ENCODE results near the gene TRIM46.

Gene TRIM46

GRCh38 chr1:155169541-155169940, 4.1 kb upstream of the TRIM46 start:
- in situ Hi-C loops (cut with MboI; ENCODE audit: low pct_unique_long_range_greater_than_20kb, low sequenced_read_pairs): loop anchor here (10.0 kb wide), 1 partner anchor 85 kb away; no protein-coding TSS in a partner anchor

GRCh38 chr1:155170101-155170785, 3.4 kb upstream of the TRIM46 start:
- no peak for DNase-seq
- in situ Hi-C loops (cut with MboI; ENCODE audit: low pct_unique_long_range_greater_than_20kb, low sequenced_read_pairs): no loop called here

More at GRCh38 chr1:155169541-155169940, 4.1 kb upstream of the TRIM46 start:
- DNase-seq: no peak

- in situ Hi-C loops (cut with MboI; ENCODE audit: low pct_unique_long_range_greater_than_20kb, low sequenced_read_pairs): no loop called here
- DNase-seq: no peak
Measured at GRCh38 chr1:155170806-155171205, 2.8 kb upstream of the TRIM46 start.

GRCh38 chr1:155171836-155172731, 1.6 kb upstream of the TRIM46 start:
- in situ Hi-C loops (cut with MboI; ENCODE audit: low pct_unique_long_range_greater_than_20kb, low sequenced_read_pairs): no loop called here
- DNase-seq: no peak

GRCh38 chr1:155172732-155173477, 744 bp upstream of the TRIM46 start, which contains the start of gene KRTCAP2:
KRTCAP2 (minus strand) TSS chr1:155173304; CDS start chr1:155173224, 80 bp downstream.
- in situ Hi-C loops (cut with MboI; ENCODE audit: low pct_unique_long_range_greater_than_20kb, low sequenced_read_pairs): no loop called here
- peak; percentile 95 for DNase-seq

DNA sequence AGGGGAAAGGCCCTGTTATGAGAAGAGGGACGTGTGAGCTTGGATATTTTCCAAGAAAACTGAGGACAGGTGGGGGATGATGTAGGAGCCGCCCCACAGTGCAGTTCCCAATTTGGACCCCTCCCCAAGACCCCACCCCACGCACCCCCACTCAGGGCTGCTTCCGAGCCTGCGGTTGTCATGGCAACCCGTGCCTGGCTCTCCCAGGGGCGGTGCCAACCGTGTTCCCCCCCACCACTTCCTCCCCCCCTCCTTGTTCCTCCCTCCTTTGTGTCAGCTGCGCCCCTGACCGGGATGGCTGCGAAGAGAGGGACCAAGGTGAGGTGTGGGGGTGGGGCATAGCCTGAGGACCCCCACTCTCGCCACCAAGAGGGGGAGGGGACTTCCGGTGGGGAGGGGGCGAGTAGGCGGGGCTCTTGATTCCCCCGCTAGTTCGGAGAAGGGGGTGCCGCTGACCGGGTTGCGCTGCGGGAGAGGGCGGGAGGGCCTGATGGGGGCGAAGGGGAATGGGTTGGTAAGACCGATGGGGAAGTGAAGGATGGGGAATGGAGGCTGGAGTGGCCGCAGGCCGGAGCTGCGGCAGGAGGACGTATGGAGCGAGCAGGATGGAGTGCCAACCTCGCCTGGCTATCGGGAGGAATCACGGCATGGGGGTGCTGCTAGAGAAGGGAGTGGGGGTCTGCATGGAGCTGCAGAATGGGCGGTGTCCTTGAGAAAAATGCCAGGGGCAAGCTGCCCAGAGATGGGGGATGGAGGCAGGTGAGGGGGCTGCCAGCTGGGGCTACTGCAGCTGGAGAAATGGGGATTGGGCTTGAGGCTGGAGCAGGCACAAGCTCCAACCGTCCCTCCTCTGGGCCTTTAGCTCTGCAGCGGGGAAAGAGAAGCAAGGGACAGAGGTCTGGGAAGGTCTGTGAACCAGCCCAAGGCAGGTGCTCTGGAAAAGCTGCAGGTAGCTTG, 953 bp downstream of the TRIM46 start:
- DNase-seq: no peak
- in situ Hi-C loops (cut with MboI; ENCODE audit: low pct_unique_long_range_greater_than_20kb, low sequenced_read_pairs): no loop called here

- in situ Hi-C loops (cut with MboI; ENCODE audit: low pct_unique_long_range_greater_than_20kb, low sequenced_read_pairs): no loop called here
- no peak for DNase-seq
Measured at GRCh38 chr1:155175281-155175926, 1.8 kb downstream of the TRIM46 start.

GRCh38 chr1:155175927-155176371, 2.3 kb downstream of the TRIM46 start:
- in situ Hi-C loops (cut with MboI; ENCODE audit: low pct_unique_long_range_greater_than_20kb, low sequenced_read_pairs): no loop called here
- no peak for DNase-seq

- in situ Hi-C loops (cut with MboI; ENCODE audit: low pct_unique_long_range_greater_than_20kb, low sequenced_read_pairs): no loop called here
- DNase-seq: peak; percentile 81
Measured at GRCh38 chr1:155176544-155177071, 3.0 kb downstream of the TRIM46 start.

DNA sequence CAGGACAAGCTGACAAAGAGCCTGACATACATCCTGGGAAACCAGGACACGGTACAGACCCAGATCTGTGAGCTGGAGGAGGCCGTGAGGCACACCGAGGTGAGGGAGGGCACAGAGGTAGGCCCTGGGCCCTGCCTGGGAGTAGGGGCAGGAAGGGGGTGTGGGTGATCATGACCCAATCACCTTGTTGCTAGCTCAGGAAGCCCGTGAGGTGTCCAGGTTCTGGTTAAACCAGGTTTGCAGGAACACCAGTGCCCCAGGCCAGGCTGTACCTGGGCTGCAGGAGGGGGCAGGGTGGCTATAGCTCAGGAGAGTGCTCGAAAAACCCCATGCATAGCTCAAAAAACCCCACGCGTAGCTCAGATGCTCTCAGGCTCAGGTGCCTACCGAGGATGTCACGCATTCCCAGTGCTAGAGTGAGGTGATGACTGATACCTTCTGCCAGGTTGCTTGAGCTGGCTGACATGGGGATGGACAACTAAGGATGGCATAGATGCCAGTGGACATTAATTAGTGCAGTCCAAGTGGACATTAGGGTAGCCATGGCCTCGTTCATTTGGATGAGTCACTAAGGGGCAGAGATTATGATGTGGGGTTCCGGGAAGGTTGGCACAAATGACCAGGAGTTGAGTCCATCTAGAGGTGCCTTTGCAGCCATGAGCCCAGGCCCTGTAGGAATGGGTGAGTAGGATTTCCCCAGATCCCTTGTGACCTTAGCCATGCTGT, 3.7 kb downstream of the TRIM46 start:
- DNase-seq: no peak
- in situ Hi-C loops (cut with MboI; ENCODE audit: low pct_unique_long_range_greater_than_20kb, low sequenced_read_pairs): no loop called here

DNA sequence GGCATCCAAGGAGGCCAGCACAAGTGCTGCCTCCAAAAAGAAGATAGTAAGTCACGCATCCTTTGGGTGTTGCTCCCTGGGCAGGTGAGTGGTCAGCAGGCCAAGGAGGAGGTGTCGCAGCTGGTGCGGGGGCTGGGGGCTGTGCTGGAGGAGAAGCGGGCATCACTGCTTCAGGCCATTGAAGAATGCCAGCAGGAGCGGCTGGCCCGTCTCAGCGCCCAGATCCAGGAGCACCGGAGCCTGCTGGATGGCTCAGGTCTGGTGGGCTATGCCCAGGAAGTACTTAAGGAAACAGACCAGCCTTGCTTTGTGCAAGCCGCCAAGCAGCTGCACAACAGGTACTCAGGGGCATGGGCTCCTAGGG, 4.3 kb downstream of the TRIM46 start:
- in situ Hi-C loops (cut with MboI; ENCODE audit: low pct_unique_long_range_greater_than_20kb, low sequenced_read_pairs): no loop called here
- DNase-seq: no peak

DNA sequence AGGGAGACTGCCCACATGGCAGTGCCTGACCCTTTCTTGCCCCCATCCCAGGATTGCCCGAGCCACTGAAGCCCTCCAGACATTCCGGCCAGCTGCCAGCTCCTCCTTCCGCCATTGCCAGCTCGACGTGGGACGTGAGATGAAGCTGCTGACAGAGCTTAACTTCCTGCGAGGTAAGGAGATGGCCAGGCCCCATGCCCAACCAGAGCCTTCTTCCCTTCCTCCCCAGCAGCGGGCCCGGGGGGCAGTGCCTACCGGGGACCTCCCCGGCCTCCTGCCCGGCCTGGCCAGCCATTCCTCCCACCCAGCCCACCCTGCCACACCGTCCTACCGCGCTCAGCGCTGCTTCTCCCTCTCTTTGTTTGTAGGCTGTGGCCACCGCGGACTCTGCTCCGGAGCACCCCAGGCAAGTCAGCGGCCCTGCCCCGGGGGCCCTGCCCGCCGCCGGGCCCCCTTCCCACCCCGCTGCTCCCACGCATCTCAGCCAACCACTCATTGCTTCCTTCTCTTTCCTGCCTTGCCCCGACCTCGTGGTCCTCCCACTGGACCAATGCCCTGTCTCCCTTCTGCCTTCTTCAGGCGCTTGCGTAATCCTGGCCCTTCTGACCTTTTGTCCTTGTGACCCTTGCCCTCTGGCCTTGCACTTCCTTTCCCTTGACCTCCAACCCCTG, 4.9 kb downstream of the TRIM46 start:
- in situ Hi-C loops (cut with MboI; ENCODE audit: low pct_unique_long_range_greater_than_20kb, low sequenced_read_pairs): no loop called here
- peak; percentile 38 for DNase-seq

DNA sequence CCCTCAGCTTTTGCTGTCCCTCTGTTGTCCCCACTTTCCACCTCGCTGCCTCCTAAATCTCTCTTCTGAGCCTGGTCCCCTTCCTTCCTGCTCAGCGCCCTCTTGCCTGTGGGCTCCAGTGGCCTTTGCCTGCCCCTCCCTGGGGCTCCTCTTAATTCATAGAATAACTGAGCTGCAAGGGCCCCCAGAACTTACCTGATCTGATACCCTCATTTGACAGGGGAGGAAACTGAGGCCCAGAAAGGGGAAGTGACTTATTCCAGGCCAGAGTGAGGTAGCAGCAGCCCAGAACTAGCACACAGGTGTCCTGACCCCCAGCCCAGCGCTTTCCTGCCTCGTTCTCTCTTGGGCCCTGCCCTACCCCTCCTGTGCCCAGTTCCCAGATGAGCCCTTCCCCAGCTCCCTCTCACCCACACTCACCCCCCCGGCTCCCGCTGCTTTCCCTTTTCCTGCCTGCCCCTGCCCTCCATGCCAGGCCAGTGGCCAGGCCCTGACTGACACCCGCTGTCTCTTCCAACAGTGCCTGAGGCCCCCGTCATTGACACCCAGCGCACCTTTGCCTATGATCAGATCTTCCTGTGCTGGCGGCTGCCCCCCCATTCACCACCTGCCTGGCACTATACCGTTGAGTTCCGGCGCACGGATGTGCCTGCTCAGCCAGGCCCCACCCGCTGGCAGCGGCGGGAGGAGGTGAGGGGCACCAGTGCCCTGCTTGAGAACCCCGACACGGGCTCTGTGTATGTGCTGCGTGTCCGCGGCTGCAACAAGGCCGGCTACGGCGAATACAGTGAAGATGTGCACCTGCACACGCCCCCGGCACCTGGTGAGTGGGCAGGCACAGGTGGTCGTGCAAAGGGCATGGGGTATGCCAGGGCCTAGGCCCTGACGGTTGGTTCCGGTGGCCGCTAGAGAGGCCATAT, 5.7 kb downstream of the TRIM46 start:
- in situ Hi-C loops (cut with MboI; ENCODE audit: low pct_unique_long_range_greater_than_20kb, low sequenced_read_pairs): no loop called here
- no peak for DNase-seq

DNA sequence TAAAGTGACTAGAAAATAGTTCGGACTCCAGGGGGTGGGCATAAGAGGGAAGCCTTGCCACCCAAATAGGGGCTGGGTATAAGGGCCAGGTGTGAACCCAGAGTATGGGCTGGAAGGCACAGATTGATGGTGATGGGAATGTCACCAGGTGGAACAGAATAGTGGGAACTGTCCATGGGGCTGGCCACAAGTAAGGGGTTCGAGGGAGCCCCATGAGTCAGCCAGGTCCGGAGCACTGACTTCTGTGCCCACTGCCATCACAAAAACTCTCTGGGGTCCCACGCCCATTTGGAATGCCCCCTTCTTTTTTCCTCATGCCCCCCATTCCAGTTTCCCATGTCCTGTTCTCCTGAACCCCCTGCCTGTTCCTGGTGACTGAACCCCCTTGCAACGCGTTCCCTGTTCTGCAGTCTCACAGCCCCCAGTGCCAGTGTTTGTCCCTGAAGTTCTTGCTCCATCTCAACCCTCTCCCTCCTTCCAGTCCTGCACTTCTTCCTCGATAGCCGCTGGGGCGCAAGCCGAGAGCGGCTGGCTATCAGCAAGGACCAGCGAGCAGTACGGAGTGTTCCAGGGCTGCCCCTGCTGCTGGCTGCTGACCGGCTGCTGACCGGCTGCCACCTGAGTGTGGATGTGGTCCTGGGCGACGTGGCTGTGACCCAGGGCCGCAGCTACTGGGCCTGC, 7.9 kb downstream of the TRIM46 start:
- DNase-seq: no peak

DNA sequence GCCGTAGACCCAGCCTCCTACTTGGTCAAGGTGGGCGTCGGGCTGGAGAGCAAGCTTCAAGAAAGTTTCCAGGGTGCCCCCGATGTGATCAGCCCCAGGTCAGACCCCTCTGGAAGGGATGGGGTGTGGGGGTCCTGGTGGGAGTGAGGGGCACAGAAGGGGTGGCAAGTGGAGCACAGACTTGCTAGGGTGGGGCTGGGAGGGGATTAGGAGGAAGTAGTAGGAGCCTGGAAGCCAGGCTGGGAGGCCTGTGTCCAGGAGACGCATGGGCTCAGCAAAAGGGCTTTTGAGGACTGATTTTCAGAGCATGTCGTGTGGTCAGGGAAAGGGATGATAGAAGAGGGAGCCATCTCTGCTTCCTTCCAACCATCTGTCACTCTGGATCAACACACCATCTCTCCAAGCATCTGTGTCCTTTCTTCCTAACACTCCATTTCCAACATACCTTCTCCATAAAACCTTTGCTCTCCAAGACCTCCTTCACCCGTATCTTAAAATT, 8.5 kb downstream of the TRIM46 start:
- DNase-seq: no peak
- in situ Hi-C loops (cut with MboI; ENCODE audit: low pct_unique_long_range_greater_than_20kb, low sequenced_read_pairs): no loop called here

More for the DNA sequence above, 7.9 kb downstream of the TRIM46 start:
- in situ Hi-C loops (cut with MboI; ENCODE audit: low pct_unique_long_range_greater_than_20kb, low sequenced_read_pairs): no loop called here

Data from KBM-7 (cell line).